ENCODE measurements around the gene RBMS3.

DNA sequence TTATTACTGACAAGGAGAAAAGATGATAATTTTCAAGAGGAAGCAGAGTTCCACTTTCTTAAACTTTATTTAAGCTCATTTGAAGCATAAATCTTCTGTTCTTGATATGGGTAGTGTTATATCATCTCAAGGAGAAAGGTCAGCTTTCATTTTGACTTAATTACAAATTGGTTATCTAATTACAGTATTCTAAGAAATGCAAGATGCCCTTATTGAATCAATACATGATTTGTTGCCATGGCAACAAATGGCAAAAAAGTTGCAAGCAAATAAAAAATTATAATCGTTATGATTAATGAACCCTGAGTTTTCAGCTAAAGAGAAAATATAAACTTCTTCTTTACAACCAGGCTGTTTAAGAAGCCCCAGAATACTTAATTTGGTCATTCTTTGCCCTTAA lies 622.7 kb downstream of the RBMS3 start:
- no peak for TF ChIP-seq EZH2 (IDR thresholded peaks at IDR 0.05; ENCODE audit: low read depth, unreplicated experiment)
- TF ChIP-seq, protein P1, sequence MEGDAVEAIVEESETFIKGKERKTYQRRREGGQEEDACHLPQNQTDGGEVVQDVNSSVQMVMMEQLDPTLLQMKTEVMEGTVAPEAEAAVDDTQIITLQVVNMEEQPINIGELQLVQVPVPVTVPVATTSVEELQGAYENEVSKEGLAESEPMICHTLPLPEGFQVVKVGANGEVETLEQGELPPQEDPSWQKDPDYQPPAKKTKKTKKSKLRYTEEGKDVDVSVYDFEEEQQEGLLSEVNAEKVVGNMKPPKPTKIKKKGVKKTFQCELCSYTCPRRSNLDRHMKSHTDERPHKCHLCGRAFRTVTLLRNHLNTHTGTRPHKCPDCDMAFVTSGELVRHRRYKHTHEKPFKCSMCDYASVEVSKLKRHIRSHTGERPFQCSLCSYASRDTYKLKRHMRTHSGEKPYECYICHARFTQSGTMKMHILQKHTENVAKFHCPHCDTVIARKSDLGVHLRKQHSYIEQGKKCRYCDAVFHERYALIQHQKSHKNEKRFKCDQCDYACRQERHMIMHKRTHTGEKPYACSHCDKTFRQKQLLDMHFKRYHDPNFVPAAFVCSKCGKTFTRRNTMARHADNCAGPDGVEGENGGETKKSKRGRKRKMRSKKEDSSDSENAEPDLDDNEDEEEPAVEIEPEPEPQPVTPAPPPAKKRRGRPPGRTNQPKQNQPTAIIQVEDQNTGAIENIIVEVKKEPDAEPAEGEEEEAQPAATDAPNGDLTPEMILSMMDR (conservative IDR thresholded peaks at IDR 0.05; ENCODE audit: low read depth in 2 of 2) = no peak
- TF ChIP-seq, protein P2, sequence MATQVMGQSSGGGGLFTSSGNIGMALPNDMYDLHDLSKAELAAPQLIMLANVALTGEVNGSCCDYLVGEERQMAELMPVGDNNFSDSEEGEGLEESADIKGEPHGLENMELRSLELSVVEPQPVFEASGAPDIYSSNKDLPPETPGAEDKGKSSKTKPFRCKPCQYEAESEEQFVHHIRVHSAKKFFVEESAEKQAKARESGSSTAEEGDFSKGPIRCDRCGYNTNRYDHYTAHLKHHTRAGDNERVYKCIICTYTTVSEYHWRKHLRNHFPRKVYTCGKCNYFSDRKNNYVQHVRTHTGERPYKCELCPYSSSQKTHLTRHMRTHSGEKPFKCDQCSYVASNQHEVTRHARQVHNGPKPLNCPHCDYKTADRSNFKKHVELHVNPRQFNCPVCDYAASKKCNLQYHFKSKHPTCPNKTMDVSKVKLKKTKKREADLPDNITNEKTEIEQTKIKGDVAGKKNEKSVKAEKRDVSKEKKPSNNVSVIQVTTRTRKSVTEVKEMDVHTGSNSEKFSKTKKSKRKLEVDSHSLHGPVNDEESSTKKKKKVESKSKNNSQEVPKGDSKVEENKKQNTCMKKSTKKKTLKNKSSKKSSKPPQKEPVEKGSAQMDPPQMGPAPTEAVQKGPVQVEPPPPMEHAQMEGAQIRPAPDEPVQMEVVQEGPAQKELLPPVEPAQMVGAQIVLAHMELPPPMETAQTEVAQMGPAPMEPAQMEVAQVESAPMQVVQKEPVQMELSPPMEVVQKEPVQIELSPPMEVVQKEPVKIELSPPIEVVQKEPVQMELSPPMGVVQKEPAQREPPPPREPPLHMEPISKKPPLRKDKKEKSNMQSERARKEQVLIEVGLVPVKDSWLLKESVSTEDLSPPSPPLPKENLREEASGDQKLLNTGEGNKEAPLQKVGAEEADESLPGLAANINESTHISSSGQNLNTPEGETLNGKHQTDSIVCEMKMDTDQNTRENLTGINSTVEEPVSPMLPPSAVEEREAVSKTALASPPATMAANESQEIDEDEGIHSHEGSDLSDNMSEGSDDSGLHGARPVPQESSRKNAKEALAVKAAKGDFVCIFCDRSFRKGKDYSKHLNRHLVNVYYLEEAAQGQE (IDR thresholded peaks at IDR 0.05; ENCODE audit: unreplicated experiment) = no peak
- TF ChIP-seq EZH2phosphoT487 (IDR thresholded peaks at IDR 0.05; ENCODE audit: unreplicated experiment) = no peak
- no peak for TF ChIP-seq JUNB (IDR thresholded peaks at IDR 0.05; ENCODE audit: unreplicated experiment)
- TF ChIP-seq POLR2AphosphoS5 (IDR thresholded peaks at IDR 0.05; ENCODE audit: low read depth) = no peak
- TF ChIP-seq STAT1 (IDR thresholded peaks at IDR 0.05; ENCODE audit: unreplicated experiment) = no peak
- no peak for TF ChIP-seq ZNF331 (CRISPR knock-in tag; IDR thresholded peaks at IDR 0.05; ENCODE audit: low read depth)
- no peak for TF ChIP-seq CREB1 (CRISPR knock-in tag; IDR thresholded peaks at IDR 0.05; ENCODE audit: low read depth)
- TF ChIP-seq ZNF114 (CRISPR knock-in tag; IDR thresholded peaks at IDR 0.05) = no peak
